ENCODE results near the gene DOCK4.

The DOCK4 gene

GRCh38 chr7:111801277-111801676 is 404.9 kb downstream of the DOCK4 start:
- H3K4me3 ChIP-seq (ENCODE audit: low read depth, low read length) = no peak overlapping the region
- TF ChIP-seq CTCF (IDR thresholded peaks at IDR 0.05; ENCODE audit: insufficient read depth, low read depth, low read length, missing control alignments) = no peak
- no peak for DNase-seq (ENCODE audit: low read depth)

GRCh38 chr7:111796671-111797070 is 409.5 kb downstream of the DOCK4 start:
- no peak overlapping the region for H3K4me3 ChIP-seq (ENCODE audit: low read depth, low read length)
- no peak for TF ChIP-seq CTCF (IDR thresholded peaks at IDR 0.05; ENCODE audit: insufficient read depth, low read depth, low read length, missing control alignments)
- DNase-seq (ENCODE audit: low read depth) = peak; percentile 25

- no peak for TF ChIP-seq CTCF (IDR thresholded peaks at IDR 0.05; ENCODE audit: insufficient read depth, low read depth, low read length, missing control alignments)
- DNase-seq (ENCODE audit: low read depth) = no peak
These were observed 416.3 kb downstream of the DOCK4 start for GRCh38 chr7:111789870-111790269.

GRCh38 chr7:111789048-111789320 is 417.2 kb downstream of the DOCK4 start:
- no peak for TF ChIP-seq CTCF (IDR thresholded peaks at IDR 0.05; ENCODE audit: insufficient read depth, low read depth, low read length, missing control alignments)
- DNase-seq (ENCODE audit: low read depth) = no peak
- H3K4me3 ChIP-seq (ENCODE audit: low read depth, low read length) = no peak overlapping the region

More at GRCh38 chr7:111789870-111790269, 416.3 kb downstream of the DOCK4 start:
- no peak overlapping the region for H3K4me3 ChIP-seq (ENCODE audit: low read depth, low read length)

- TF ChIP-seq CTCF (IDR thresholded peaks at IDR 0.05; ENCODE audit: insufficient read depth, low read depth, low read length, missing control alignments) = no peak
- no peak overlapping the region for H3K4me3 ChIP-seq (ENCODE audit: low read depth, low read length)
- no peak for DNase-seq (ENCODE audit: low read depth)
These were observed 417.7 kb downstream of the DOCK4 start for GRCh38 chr7:111788286-111789047.

- DNase-seq (ENCODE audit: low read depth) = no peak
- no peak overlapping the region for H3K4me3 ChIP-seq (ENCODE audit: low read depth, low read length)
- TF ChIP-seq CTCF (IDR thresholded peaks at IDR 0.05; ENCODE audit: insufficient read depth, low read depth, low read length, missing control alignments) = no peak
These were observed 418.5 kb downstream of the DOCK4 start for GRCh38 chr7:111787741-111788140.

GRCh38 chr7:111787099-111787498 is 419.1 kb downstream of the DOCK4 start:
- no peak for DNase-seq (ENCODE audit: low read depth)
- TF ChIP-seq CTCF (IDR thresholded peaks at IDR 0.05; ENCODE audit: insufficient read depth, low read depth, low read length, missing control alignments) = no peak
- no peak overlapping the region for H3K4me3 ChIP-seq (ENCODE audit: low read depth, low read length)
